MM.1S (cell line): ENCODE results near the gene CPEB3.

ENCODE experiments used
- DNase-seq: peaks from one replicate; pipeline ENCODE4 v3.0.0-alpha.2; 2015
- H2AFZ ChIP-seq: fragments of 300-600 bp; sonication (generic); 2 replicates; pipeline ENCODE4 v1.6.0; 2016; ENCODE audit warnings: antibody characterized with exemption, low read length
- H3F3A ChIP-seq: fragments of 300-600 bp; sonication (generic); 2 replicates; pipeline ENCODE4 v1.6.1; 2016; ENCODE audit warnings: mild to moderate bottlenecking, antibody characterized with exemption, low read length, moderate library complexity, mixed read lengths; ENCODE audit not compliant: insufficient read depth
- H3K27ac ChIP-seq: fragments of 300-600 bp; sonication (generic); 2 replicates; pipeline ENCODE4 v1.5.1; 2016; ENCODE audit warnings: mild to moderate bottlenecking, low read length
- H3K27me3 ChIP-seq: fragments of 300-600 bp; sonication (generic); replicated peaks from 2 replicates; pipeline ENCODE4 v1.6.0; 2016; ENCODE audit warnings: low read length; ENCODE audit not compliant: insufficient read depth
- H3K36me3 ChIP-seq: fragments of 300-600 bp; sonication (generic); replicated peaks from 2 replicates; pipeline ENCODE4 v1.6.1; 2016; ENCODE audit warnings: mild to moderate bottlenecking, low read length, mixed read lengths; ENCODE audit not compliant: insufficient read depth
- H3K4me1 ChIP-seq: fragments of 300-600 bp; sonication (generic); 2 replicates; pipeline ENCODE4 v1.6.1; 2016; ENCODE audit warnings: low read length, mixed read lengths
- H3K4me2 ChIP-seq: fragments of 300-600 bp; sonication (generic); 2 replicates; pipeline ENCODE4 v1.6.0; 2016; ENCODE audit warnings: low read depth, low read length
- H3K4me3 ChIP-seq: fragments of 300-600 bp; sonication (generic); 2 replicates; pipeline ENCODE4 v1.5.1; 2016; ENCODE audit warnings: low read length, mixed read lengths
- H3K79me2 ChIP-seq: fragments of 300-600 bp; sonication (generic); 2 replicates; pipeline ENCODE4 v1.6.1; 2016; ENCODE audit warnings: mixed run types, low read length, mixed read lengths
- H3K9ac ChIP-seq: fragments of 300-600 bp; sonication (generic); 2 replicates; pipeline ENCODE4 v1.6.1; 2016; ENCODE audit warnings: low read length, mixed read lengths
- H3K9me2 ChIP-seq: fragments of 300-600 bp; sonication (generic); replicated peaks from 2 replicates; pipeline ENCODE4 v1.6.1; 2016; ENCODE audit warnings: mild to moderate bottlenecking, low read length, mixed read lengths; ENCODE audit not compliant: insufficient read depth
- H3K9me3 ChIP-seq: fragments of 300-600 bp; sonication (generic); replicated peaks from 2 replicates; pipeline ENCODE4 v1.6.1; 2016; ENCODE audit warnings: mild to moderate bottlenecking, low read length, mixed read lengths; ENCODE audit not compliant: insufficient read depth
- H4K20me1 ChIP-seq: fragments of 300-600 bp; sonication (generic); 2 replicates; pipeline ENCODE4 v1.6.1; 2016; ENCODE audit warnings: mild to moderate bottlenecking, low read length, moderate library complexity, mixed read lengths; ENCODE audit not compliant: insufficient read depth
- EZH2 ChIP-seq: fragments of 300-600 bp; sonication (generic); optimal IDR thresholded peaks from 2 replicates; pipeline ENCODE3; 2017; ENCODE audit warnings: low read depth, mild to moderate bottlenecking, antibody characterized with exemption, low read length, mixed read lengths
- EZH2phosphoT487 ChIP-seq: fragments of 300-600 bp; sonication (generic); IDR thresholded peaks from 2 replicates; pipeline ENCODE4 v1.6.1; 2018; ENCODE audit warnings: antibody characterized with exemption, low read length
- TF ChIP-seq, protein P1 (sequence below): fragments of 300-600 bp; sonication (generic); IDR thresholded peaks from 2 replicates; pipeline ENCODE4 v1.5.1; 2016; ENCODE audit warnings: antibody characterized with exemption, low read length, mixed read lengths

The CPEB3 gene

GRCh38 chr10:92075829-92076228 lies 215.0 kb downstream of the CPEB3 start:
- Histone ChIP-seq H3K36me3 (no peaks in the 10 kb centered on the region), H3K79me2 (no peaks in the 10 kb centered on the region), H3K27ac (no peak overlapping the region), H4K20me1 (no peaks in the 10 kb centered on the region), H3K9me2 (no peaks in the 10 kb centered on the region), H3K4me2 (no peak overlapping the region), H3K27me3 (no peaks in the 10 kb centered on the region), H3F3A (no peaks in the 10 kb centered on the region), H3K4me1 (peaks cover 6% of the 10 kb centered on the region; the same call in 1 of the 2 replicates), H3K4me3 (no peak overlapping the region), H3K9ac (no peak overlapping the region), H2AFZ (no peak overlapping the region), H3K9me3 (no peaks in the 10 kb centered on the region)
- no peak for DNase-seq
- TF ChIP-seq, protein P1, sequence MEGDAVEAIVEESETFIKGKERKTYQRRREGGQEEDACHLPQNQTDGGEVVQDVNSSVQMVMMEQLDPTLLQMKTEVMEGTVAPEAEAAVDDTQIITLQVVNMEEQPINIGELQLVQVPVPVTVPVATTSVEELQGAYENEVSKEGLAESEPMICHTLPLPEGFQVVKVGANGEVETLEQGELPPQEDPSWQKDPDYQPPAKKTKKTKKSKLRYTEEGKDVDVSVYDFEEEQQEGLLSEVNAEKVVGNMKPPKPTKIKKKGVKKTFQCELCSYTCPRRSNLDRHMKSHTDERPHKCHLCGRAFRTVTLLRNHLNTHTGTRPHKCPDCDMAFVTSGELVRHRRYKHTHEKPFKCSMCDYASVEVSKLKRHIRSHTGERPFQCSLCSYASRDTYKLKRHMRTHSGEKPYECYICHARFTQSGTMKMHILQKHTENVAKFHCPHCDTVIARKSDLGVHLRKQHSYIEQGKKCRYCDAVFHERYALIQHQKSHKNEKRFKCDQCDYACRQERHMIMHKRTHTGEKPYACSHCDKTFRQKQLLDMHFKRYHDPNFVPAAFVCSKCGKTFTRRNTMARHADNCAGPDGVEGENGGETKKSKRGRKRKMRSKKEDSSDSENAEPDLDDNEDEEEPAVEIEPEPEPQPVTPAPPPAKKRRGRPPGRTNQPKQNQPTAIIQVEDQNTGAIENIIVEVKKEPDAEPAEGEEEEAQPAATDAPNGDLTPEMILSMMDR: no peak
- TF ChIP-seq EZH2 (no peak), EZH2phosphoT487 (no peak)

- H3K27me3 ChIP-seq: no peaks in the 10 kb centered on the region
- H3K9me2 ChIP-seq: no peaks in the 10 kb centered on the region
- no peak for TF ChIP-seq EZH2
- TF ChIP-seq, protein P1: peak; percentile 27; the same call in 1 of the 2 replicates
- no peaks in the 10 kb centered on the region for H4K20me1 ChIP-seq
- no peaks in the 10 kb centered on the region for H3K79me2 ChIP-seq
- H2AFZ ChIP-seq: no peak overlapping the region
- H3F3A ChIP-seq: no peaks in the 10 kb centered on the region
- H3K9me3 ChIP-seq: no peaks in the 10 kb centered on the region
- peak; percentile 46 for DNase-seq
- H3K4me3 ChIP-seq: no peak overlapping the region
- H3K4me2 ChIP-seq: no peak overlapping the region
- peaks cover 6% of the 10 kb centered on the region; the same call in 1 of the 2 replicates for H3K4me1 ChIP-seq
- H3K9ac ChIP-seq: no peak overlapping the region
- no peak overlapping the region for H3K27ac ChIP-seq
- H3K36me3 ChIP-seq: no peaks in the 10 kb centered on the region
Measured at GRCh38 chr10:92074126-92074887, 216.6 kb downstream of the CPEB3 start.

- H3F3A ChIP-seq: no peaks in the 10 kb centered on the region
- no peaks in the 10 kb centered on the region; the same call in 1 of the 2 replicates for H3K9me3 ChIP-seq
- no peaks in the 10 kb centered on the region for H3K36me3 ChIP-seq
- H4K20me1 ChIP-seq: no peaks in the 10 kb centered on the region
- no peak overlapping the region for H3K27ac ChIP-seq
- TF ChIP-seq, protein P1: no peak
- no peaks in the 10 kb centered on the region for H3K27me3 ChIP-seq
- no peak for DNase-seq
- H3K4me3 ChIP-seq: no peak overlapping the region
- H2AFZ ChIP-seq: no peak overlapping the region
- no peaks in the 10 kb centered on the region for H3K9me2 ChIP-seq
- no peak overlapping the region for H3K9ac ChIP-seq
- no peak overlapping the region for H3K4me2 ChIP-seq
- H3K79me2 ChIP-seq: no peaks in the 10 kb centered on the region
- H3K4me1 ChIP-seq: no peaks in the 10 kb centered on the region
Measured at GRCh38 chr10:92068900-92069299, 222.0 kb downstream of the CPEB3 start.
